Measurements from ENCODE around the gene PSMB5. TPM values are rescaled to one million over a fixed set of nuclear protein-coding genes. Genes with fewer than 3 reads are reported as not detected.
"Not testable (repeated sequence)": the region's sequence is repeated elsewhere in the genome, so short reads cannot be mapped to it uniquely, and the experiment has no call there.

PSMB5 gene
- total RNA-seq, 3 donors from 2014 or later (not counting 1 experiment from before 2014, with no cell fraction given): 15.7 to 19.1 (median 16.4) TPM

DNA sequence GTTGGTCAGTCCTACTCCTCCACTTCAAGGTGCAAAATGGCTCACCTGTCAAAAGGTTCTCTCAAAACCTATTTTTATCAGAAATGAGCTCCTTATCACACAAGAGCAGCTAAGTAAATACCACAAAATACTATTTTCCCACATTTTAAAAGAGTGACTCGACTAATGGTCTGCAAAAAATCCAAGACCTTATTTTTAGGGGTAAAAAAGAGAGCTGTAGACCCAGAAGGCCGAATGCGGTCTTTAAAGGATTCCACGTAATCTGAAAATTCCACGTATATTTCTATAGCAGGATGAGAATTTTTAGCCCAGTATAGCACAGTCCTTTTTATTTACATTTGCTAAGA lies 28.5 kb downstream of the PSMB5 start:
- no peak for ATAC-seq
- 48% methylated on average over 2 of the region's 5 CpGs for WGBS (ENCODE audit: insufficient coverage)
- intact Hi-C loops (cut with micrococcal nuclease): loop anchor here (2.0 to 5.0 kb wide), 2 partner anchors 51 to 77 kb away; partner anchors contain the start of genes CDH24 and PRMT5
- Histone ChIP-seq H3K36me3 (ENCODE audit: control insufficient read depth, insufficient read depth, low read length) (no peaks in the 10 kb centered on the region), H3K27ac (ENCODE audit: low read length) (peak overlapping the region; percentile 91), H3K4me3 (ENCODE audit: low read length) (peak overlapping the region; percentile 93), H3K27me3 (ENCODE audit: control insufficient read depth, insufficient read depth, low read length) (no peaks in the 10 kb centered on the region), H3K4me1 (ENCODE audit: control insufficient read depth, insufficient read depth, low read length) (peaks cover 23% of the 10 kb centered on the region), H3K9me3 (ENCODE audit: control insufficient read depth, insufficient read depth, low read length) (no peaks in the 10 kb centered on the region)
- TF ChIP-seq, protein P1, sequence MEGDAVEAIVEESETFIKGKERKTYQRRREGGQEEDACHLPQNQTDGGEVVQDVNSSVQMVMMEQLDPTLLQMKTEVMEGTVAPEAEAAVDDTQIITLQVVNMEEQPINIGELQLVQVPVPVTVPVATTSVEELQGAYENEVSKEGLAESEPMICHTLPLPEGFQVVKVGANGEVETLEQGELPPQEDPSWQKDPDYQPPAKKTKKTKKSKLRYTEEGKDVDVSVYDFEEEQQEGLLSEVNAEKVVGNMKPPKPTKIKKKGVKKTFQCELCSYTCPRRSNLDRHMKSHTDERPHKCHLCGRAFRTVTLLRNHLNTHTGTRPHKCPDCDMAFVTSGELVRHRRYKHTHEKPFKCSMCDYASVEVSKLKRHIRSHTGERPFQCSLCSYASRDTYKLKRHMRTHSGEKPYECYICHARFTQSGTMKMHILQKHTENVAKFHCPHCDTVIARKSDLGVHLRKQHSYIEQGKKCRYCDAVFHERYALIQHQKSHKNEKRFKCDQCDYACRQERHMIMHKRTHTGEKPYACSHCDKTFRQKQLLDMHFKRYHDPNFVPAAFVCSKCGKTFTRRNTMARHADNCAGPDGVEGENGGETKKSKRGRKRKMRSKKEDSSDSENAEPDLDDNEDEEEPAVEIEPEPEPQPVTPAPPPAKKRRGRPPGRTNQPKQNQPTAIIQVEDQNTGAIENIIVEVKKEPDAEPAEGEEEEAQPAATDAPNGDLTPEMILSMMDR (IDR thresholded peaks at IDR 0.05): no peak
- DNase-seq: no peak
- H3K36me3 Mint-ChIP-seq: no peaks in the 10 kb centered on the region
- H3K27ac Mint-ChIP-seq: peak overlapping the region; percentile 97 to 98
- peak overlapping the region; percentile 98 for H3K4me3 Mint-ChIP-seq
- H3K9me3 Mint-ChIP-seq: no peaks in the 10 kb centered on the region
- H3K4me1 Mint-ChIP-seq: peaks cover 30 to 38% of the 10 kb centered on the region in 2 donors
- H3K27me3 Mint-ChIP-seq (ENCODE audit: low read depth in 2 of 2): no peaks in the 10 kb centered on the region

DNA sequence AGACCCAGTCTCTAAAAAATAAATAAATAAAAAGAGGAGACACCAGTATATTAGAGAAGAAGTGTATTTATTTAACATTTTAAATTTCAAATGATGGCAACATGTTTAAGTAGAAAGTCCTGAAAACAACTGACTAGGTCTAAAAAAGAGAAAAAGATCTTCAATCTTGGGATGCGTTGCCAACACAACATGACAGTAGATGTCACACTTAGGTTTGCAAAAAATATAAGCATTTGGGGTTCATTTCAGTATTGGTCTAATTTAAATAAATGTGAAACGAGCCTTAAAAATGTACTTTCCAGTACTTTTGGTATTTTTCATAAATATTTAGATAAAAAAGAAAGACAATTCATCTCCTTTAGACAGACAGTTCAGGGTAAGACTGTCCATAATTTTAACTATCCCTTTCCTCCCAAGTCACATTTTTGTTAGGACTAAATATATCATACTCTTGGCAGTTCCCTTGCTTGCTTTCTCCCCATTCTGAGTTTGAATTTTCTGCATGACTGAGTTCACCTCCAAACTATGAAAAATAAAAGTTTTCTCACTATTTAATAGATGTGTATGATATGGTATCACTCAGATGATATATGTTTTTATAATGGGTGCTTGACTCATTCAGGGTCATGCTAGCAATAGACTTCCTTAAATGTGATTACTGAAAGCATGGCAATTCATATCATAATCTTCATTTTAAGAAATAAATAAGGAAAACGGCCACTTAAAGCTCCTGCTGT lies 29.1 kb downstream of the PSMB5 start:
- 65% methylated on average over 2 of the region's 3 CpGs for WGBS (ENCODE audit: insufficient coverage)
- H3K4me1 Mint-ChIP-seq: peaks cover 30 to 38% of the 10 kb centered on the region in 2 donors
- no peaks in the 10 kb centered on the region for H3K36me3 ChIP-seq (ENCODE audit: control insufficient read depth, insufficient read depth, low read length)

DNA sequence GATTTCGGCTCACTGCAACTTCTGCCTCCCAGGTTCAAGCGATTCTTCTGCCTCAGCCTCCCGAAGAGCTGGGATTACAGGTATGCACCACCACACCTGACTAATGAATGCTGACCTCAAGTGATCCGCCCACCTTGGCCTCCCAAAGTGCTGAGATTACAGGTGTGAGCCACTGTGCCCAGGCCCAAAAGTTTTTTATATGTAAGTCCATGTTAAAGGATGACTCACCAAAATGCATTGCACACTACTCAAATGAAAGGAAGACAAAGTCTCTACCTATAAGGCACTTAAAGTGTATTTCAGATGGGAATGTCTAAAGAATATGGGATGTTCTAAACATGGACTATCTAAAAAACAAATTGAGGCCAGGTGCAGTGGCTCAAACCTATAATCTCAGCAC lies 30.4 kb downstream of the PSMB5 start:
- H3K27ac ChIP-seq (ENCODE audit: low read length); intact Hi-C loops (cut with micrococcal nuclease); ATAC-seq; H3K9me3 ChIP-seq (ENCODE audit: control insufficient read depth, insufficient read depth, low read length); H3K27ac Mint-ChIP-seq; DNase-seq; H3K27me3 ChIP-seq (ENCODE audit: control insufficient read depth, insufficient read depth, low read length); H3K4me3 ChIP-seq (ENCODE audit: low read length); H3K27me3 Mint-ChIP-seq (ENCODE audit: low read depth in 2 of 2); H3K36me3 ChIP-seq (ENCODE audit: control insufficient read depth, insufficient read depth, low read length); H3K4me3 Mint-ChIP-seq; H3K36me3 Mint-ChIP-seq; H3K9me3 Mint-ChIP-seq: not testable (repeated sequence)
- 100% methylated on average over 4 of the region's 4 CpGs for WGBS (ENCODE audit: insufficient coverage)
- peaks cover 16% of the 10 kb centered on the region for H3K4me1 ChIP-seq (ENCODE audit: control insufficient read depth, insufficient read depth, low read length)
- H3K4me1 Mint-ChIP-seq: peaks cover 25 to 26% of the 10 kb centered on the region in 2 donors

More for the DNA sequence above, 29.1 kb downstream of the PSMB5 start:
- no peak overlapping the region for H3K4me3 ChIP-seq (ENCODE audit: low read length)
- H3K4me1 ChIP-seq (ENCODE audit: control insufficient read depth, insufficient read depth, low read length): peaks cover 23% of the 10 kb centered on the region
- no peaks in the 10 kb centered on the region for H3K9me3 Mint-ChIP-seq
- peak overlapping the region; percentile 98 for H3K4me3 Mint-ChIP-seq
- TF ChIP-seq, protein P1 (IDR thresholded peaks at IDR 0.05): no peak
- no peak for DNase-seq
- H3K27ac ChIP-seq (ENCODE audit: low read length): no peak overlapping the region
- H3K9me3 ChIP-seq (ENCODE audit: control insufficient read depth, insufficient read depth, low read length): no peaks in the 10 kb centered on the region
- no peaks in the 10 kb centered on the region for H3K36me3 Mint-ChIP-seq
- H3K27me3 Mint-ChIP-seq (ENCODE audit: low read depth in 2 of 2): no peaks in the 10 kb centered on the region
- ATAC-seq: no peak
- no peaks in the 10 kb centered on the region for H3K27me3 ChIP-seq (ENCODE audit: control insufficient read depth, insufficient read depth, low read length)
- intact Hi-C loops (cut with micrococcal nuclease): loop anchor here (2.0 to 5.0 kb wide), 2 partner anchors 52 to 77 kb away; partner anchors contain the start of genes CDH24 and PRMT5
- H3K27ac Mint-ChIP-seq: peak overlapping the region; percentile 97 to 98

DNA sequence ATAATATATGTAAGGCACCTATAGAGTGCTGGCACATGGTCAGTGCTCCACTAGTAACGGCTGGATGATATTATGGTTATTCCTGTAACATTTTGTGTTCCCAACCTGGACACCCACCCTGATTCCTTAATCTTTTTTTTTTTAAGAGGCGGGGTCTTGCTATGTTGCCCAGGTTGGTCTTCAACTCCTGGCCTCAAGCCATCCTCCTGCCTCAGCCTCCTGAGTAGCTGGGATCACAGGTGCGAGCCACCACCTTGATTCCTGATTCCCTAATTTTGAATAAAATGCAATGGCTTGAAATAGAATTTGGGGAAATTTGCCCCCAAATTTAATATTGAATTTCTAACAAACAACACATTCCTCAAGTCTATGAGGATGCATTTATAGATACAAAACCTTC lies 32.1 kb downstream of the PSMB5 start:
- H3K27me3 ChIP-seq (ENCODE audit: control insufficient read depth, insufficient read depth, low read length): no peaks in the 10 kb centered on the region
- H3K4me3 Mint-ChIP-seq: no peak overlapping the region
- H3K4me3 ChIP-seq (ENCODE audit: low read length): no peak overlapping the region
- peaks cover 16% of the 10 kb centered on the region in 2 donors for H3K4me1 Mint-ChIP-seq
- no peak for DNase-seq
- TF ChIP-seq, protein P1 (IDR thresholded peaks at IDR 0.05): no peak
- H3K36me3 Mint-ChIP-seq: no peaks in the 10 kb centered on the region
- intact Hi-C loops (cut with micrococcal nuclease): no loop called here
- H3K27ac Mint-ChIP-seq: no peak overlapping the region
- no peaks in the 10 kb centered on the region for H3K9me3 Mint-ChIP-seq
- WGBS (ENCODE audit: insufficient coverage): 100% methylated on average over 1 of the region's 3 CpGs
- H3K36me3 ChIP-seq (ENCODE audit: control insufficient read depth, insufficient read depth, low read length): peaks cover 12% of the 10 kb centered on the region
- H3K27ac ChIP-seq (ENCODE audit: low read length): no peak overlapping the region
- ATAC-seq: no peak
- no peaks in the 10 kb centered on the region for H3K9me3 ChIP-seq (ENCODE audit: control insufficient read depth, insufficient read depth, low read length)
- H3K27me3 Mint-ChIP-seq (ENCODE audit: low read depth in 2 of 2): no peaks in the 10 kb centered on the region
- H3K4me1 ChIP-seq (ENCODE audit: control insufficient read depth, insufficient read depth, low read length): peaks cover 13% of the 10 kb centered on the region
